A673 (cell line): ENCODE measurements around the gene RPP25L.

ENCODE experiments used
- EZH2 ChIP-seq: fragments of 200-600 bp; sonication (generic); IDR thresholded peaks from 2 replicates; pipeline ENCODE4 v1.6.1; 2017; ENCODE audit warnings: borderline replicate concordance, low read depth, mild to moderate bottlenecking, mixed read lengths, antibody characterized with exemption, low read length; ENCODE audit not compliant: poor library complexity, severe bottlenecking
- TF ChIP-seq, protein P1 (sequence below): fragments of 300-800, 200-600 bp; sonication (generic); conservative IDR thresholded peaks from 2 replicates; pipeline ENCODE4 v1.5.1; 2017; ENCODE audit warnings: low read depth, mild to moderate bottlenecking, antibody characterized with exemption, low read length, moderate library complexity, mixed read lengths

DNA sequence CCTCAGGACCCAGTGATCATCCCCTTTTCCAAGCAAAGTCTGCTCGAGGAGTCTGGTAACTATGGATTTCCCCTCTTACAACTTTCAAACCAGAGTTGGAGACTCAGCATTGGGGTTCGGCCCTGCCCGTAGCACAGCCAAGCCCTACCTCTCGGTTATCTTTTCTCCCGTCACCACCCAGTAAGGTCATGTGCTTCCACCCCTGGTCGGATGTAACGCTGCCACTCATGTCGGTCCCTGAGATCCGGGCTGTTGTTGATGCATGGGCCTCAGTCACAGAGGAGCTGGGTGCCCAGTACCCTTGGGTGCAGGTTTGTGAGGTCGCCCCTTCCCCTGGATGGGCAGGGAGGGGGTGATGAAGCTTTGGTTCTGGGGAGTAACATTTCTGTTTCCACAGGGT lies 35.8 kb upstream of the RPP25L start:
- TF ChIP-seq, protein P1, sequence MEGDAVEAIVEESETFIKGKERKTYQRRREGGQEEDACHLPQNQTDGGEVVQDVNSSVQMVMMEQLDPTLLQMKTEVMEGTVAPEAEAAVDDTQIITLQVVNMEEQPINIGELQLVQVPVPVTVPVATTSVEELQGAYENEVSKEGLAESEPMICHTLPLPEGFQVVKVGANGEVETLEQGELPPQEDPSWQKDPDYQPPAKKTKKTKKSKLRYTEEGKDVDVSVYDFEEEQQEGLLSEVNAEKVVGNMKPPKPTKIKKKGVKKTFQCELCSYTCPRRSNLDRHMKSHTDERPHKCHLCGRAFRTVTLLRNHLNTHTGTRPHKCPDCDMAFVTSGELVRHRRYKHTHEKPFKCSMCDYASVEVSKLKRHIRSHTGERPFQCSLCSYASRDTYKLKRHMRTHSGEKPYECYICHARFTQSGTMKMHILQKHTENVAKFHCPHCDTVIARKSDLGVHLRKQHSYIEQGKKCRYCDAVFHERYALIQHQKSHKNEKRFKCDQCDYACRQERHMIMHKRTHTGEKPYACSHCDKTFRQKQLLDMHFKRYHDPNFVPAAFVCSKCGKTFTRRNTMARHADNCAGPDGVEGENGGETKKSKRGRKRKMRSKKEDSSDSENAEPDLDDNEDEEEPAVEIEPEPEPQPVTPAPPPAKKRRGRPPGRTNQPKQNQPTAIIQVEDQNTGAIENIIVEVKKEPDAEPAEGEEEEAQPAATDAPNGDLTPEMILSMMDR: no peak
- no peak for TF ChIP-seq EZH2
